Kidney tubule cell (primary cell): ENCODE measurements around the gene MYO16.
A peak's percentile ranks its signal among the peaks of the same experiment; 100 is the strongest.

ENCODE experiments used
- DNase-seq: peaks from one replicate; pipeline ENCODE4 v3.0.0-alpha.2; 2018; ENCODE audit warnings: low spot score

Gene MYO16

GRCh38 chr13:109126891-109127641 lies 497.7 kb downstream of the MYO16 start:
- no peak for DNase-seq

GRCh38 chr13:109128121-109128520 lies 498.7 kb downstream of the MYO16 start:
- DNase-seq: no peak

GRCh38 chr13:109130093-109130835 lies 500.9 kb downstream of the MYO16 start:
- no peak for DNase-seq

- peak; percentile 57 for DNase-seq
Measured at GRCh38 chr13:109131698-109132257, 502.4 kb downstream of the MYO16 start.

- no peak for DNase-seq
Measured at GRCh38 chr13:109135018-109135417, 505.6 kb downstream of the MYO16 start.

- no peak for DNase-seq
Measured at GRCh38 chr13:109136873-109137272, 507.5 kb downstream of the MYO16 start.

- no peak for DNase-seq
Measured at GRCh38 chr13:109139346-109139745, 509.9 kb downstream of the MYO16 start.

- no peak for DNase-seq
Measured at GRCh38 chr13:109140054-109140453, 510.6 kb downstream of the MYO16 start.

GRCh38 chr13:109140479-109141349 lies 511.3 kb downstream of the MYO16 start:
- no peak for DNase-seq

- DNase-seq: no peak
Measured at GRCh38 chr13:109141706-109142105, 512.3 kb downstream of the MYO16 start.

- peak; percentile 9 for DNase-seq
Measured at GRCh38 chr13:109144693-109145437, 515.5 kb downstream of the MYO16 start.

- DNase-seq: peak; percentile 77
Measured at GRCh38 chr13:109145631-109146030, 516.2 kb downstream of the MYO16 start.

- no peak for DNase-seq
Measured at GRCh38 chr13:109146393-109146792, 517.0 kb downstream of the MYO16 start.

- DNase-seq: peak; percentile 86
Measured at GRCh38 chr13:109146912-109147647, 517.7 kb downstream of the MYO16 start.

- DNase-seq: peak; percentile 1
Measured at GRCh38 chr13:109148243-109148642, 518.8 kb downstream of the MYO16 start.

GRCh38 chr13:109150696-109151095 lies 521.3 kb downstream of the MYO16 start:
- DNase-seq: no peak

GRCh38 chr13:109151255-109151654 lies 521.8 kb downstream of the MYO16 start:
- DNase-seq: peak; percentile 16

- no peak for DNase-seq
Measured at GRCh38 chr13:109151696-109152095, 522.3 kb downstream of the MYO16 start.

GRCh38 chr13:109152311-109152820 lies 523.0 kb downstream of the MYO16 start:
- DNase-seq: no peak

- peak; percentile 17 for DNase-seq
Measured at GRCh38 chr13:109152941-109153340, 523.5 kb downstream of the MYO16 start.
